GM23338 (cell line): ENCODE measurements around the gene LSM14A. TPM values are rescaled to one million over a fixed set of nuclear protein-coding genes. Genes with fewer than 3 reads are reported as not detected.

Experiments used
- ATAC-seq: fragments of 200-7000 bp; cut with Tn5 transposase; 3 replicates; pipeline ENCODE4 v1.9.1; 2020
- DNase-seq: peaks from one replicate; pipeline ENCODE4 v3.0.0-alpha.2; 2015; ENCODE audit warnings: low spot score
- H2AFZ ChIP-seq: fragments of 200-600 bp; sonication (generic); 2 replicates; pipeline ENCODE4 v1.8.0; 2016; ENCODE audit warnings: antibody characterized with exemption, mild to moderate bottlenecking, moderate library complexity
- H3F3A ChIP-seq: fragments of 200-600 bp; sonication (generic); replicated peaks from 2 replicates; pipeline ENCODE4 v1.8.0; 2017; ENCODE audit warnings: antibody characterized with exemption, mixed run types, low read depth
- H3K27ac ChIP-seq: fragments of 200-600 bp; sonication (generic); 2 replicates; pipeline ENCODE4 v1.6.1; 2016; ENCODE audit warnings: low read depth
- H3K27me3 ChIP-seq: fragments of 200-600 bp; sonication (generic); 2 replicates; pipeline ENCODE4 v1.8.0; 2016; ENCODE audit warnings: mild to moderate bottlenecking, mixed run types, moderate library complexity; ENCODE audit not compliant: insufficient read depth
- H3K36me3 ChIP-seq: fragments of 200-600 bp; sonication (generic); 2 replicates; pipeline ENCODE4 v1.8.0; 2016; ENCODE audit warnings: mild to moderate bottlenecking; ENCODE audit not compliant: insufficient read depth
- H3K4me1 ChIP-seq: fragments of 200-600 bp; sonication (generic); 2 replicates; pipeline ENCODE4 v1.8.0; 2016; ENCODE audit warnings: mild to moderate bottlenecking, moderate library complexity; ENCODE audit not compliant: insufficient read depth
- H3K4me2 ChIP-seq: fragments of 200-600 bp; sonication (generic); 2 replicates; pipeline ENCODE4 v1.7.1; 2017; ENCODE audit warnings: mixed run types
- H3K4me3 ChIP-seq: fragments of 200-600 bp; sonication (generic); 2 replicates; pipeline ENCODE4 v1.6.1; 2016; ENCODE audit warnings: mixed run types
- H3K79me2 ChIP-seq: fragments of 200-600 bp; sonication (generic); replicated peaks from 2 replicates; pipeline ENCODE4 v1.8.0; 2017; ENCODE audit warnings: mild to moderate bottlenecking; ENCODE audit not compliant: insufficient read depth
- H3K9me2 ChIP-seq: fragments of 200-600 bp; sonication (generic); 2 replicates; pipeline ENCODE4 v1.8.0; 2017; ENCODE audit not compliant: insufficient read depth
- H4K20me1 ChIP-seq: fragments of 200-600 bp; sonication (generic); replicated peaks from 2 replicates; pipeline ENCODE4 v1.8.0; 2017; ENCODE audit warnings: mild to moderate bottlenecking; ENCODE audit not compliant: insufficient read depth
- H3K27ac Mint-ChIP-seq: 2 replicates; pipeline ENCODE4 v1.8.0; 2020; ENCODE audit warnings: inconsistent platforms, mild to moderate bottlenecking, moderate library complexity, mixed read lengths
- H3K27me3 Mint-ChIP-seq: 3 replicates; pipeline ENCODE4 v1.8.0; 2022; ENCODE audit warnings: low read depth, mild to moderate bottlenecking, moderate library complexity, mixed read lengths, inconsistent platforms; ENCODE audit not compliant: insufficient read depth, poor library complexity
- H3K36me3 Mint-ChIP-seq: 3 replicates; pipeline ENCODE4 v1.8.0; 2021; ENCODE audit warnings: low read depth, mild to moderate bottlenecking, inconsistent platforms, moderate library complexity, mixed read lengths
- H3K4me1 Mint-ChIP-seq: 3 replicates; pipeline ENCODE4 v1.8.0; 2020; ENCODE audit warnings: mild to moderate bottlenecking, inconsistent platforms, mixed read lengths
- H3K4me3 Mint-ChIP-seq: 3 replicates; pipeline ENCODE4 v1.8.0; 2021; ENCODE audit warnings: moderate library complexity, mild to moderate bottlenecking, inconsistent platforms, mixed read lengths
- H3K9me3 Mint-ChIP-seq: 3 replicates; pipeline ENCODE4 v1.8.0; 2020; ENCODE audit warnings: moderate library complexity, mild to moderate bottlenecking, inconsistent platforms, mixed read lengths
- CREB1 ChIP-seq: fragments of 250-450 bp; sonication (Bioruptor Pico); IDR thresholded peaks from 2 replicates; pipeline ENCODE4 v1.5.0; 2020; ENCODE audit warnings: low read depth, mild to moderate bottlenecking, moderate library complexity
- CTCF ChIP-seq, 2 experiments: fragments of 200-600 bp in 1 of 2; sonication (generic) in 1 of 2; conservative IDR thresholded peaks; 2 replicates each; pipeline versions ENCODE4 v1.5.1 to v1.6.1; 2016 to 2017; ENCODE audit warnings: antibody characterized with exemption in 2 of 2, low read depth in 2 of 2, mild to moderate bottlenecking in 2 of 2, moderate library complexity in 1 of 2
- ETS1 ChIP-seq: IDR thresholded peaks from 2 replicates; pipeline ENCODE4 v1.6.1; 2016; ENCODE audit warnings: antibody characterized with exemption
- EZH2 ChIP-seq: fragments of 200-600 bp; sonication (generic); IDR thresholded peaks from one replicate; pipeline ENCODE4 v1.8.0; 2017; ENCODE audit warnings: antibody characterized with exemption, mild to moderate bottlenecking, low read depth; ENCODE audit not compliant: unreplicated experiment
- JUNB ChIP-seq: IDR thresholded peaks from one replicate; pipeline ENCODE4 v1.6.1; 2016; ENCODE audit warnings: antibody characterized with exemption; ENCODE audit not compliant: unreplicated experiment
- NANOG ChIP-seq: IDR thresholded peaks from 2 replicates; pipeline ENCODE4 v1.6.1; 2016; ENCODE audit warnings: antibody characterized with exemption, borderline replicate concordance
- POLR2AphosphoS5 ChIP-seq: IDR thresholded peaks from 2 replicates; pipeline ENCODE4 v1.6.1; 2016; ENCODE audit warnings: antibody characterized with exemption, low read depth
- REST ChIP-seq: IDR thresholded peaks from one replicate; pipeline ENCODE4 v1.6.1; 2018; ENCODE audit warnings: antibody characterized with exemption; ENCODE audit not compliant: unreplicated experiment
- STAT1 ChIP-seq: IDR thresholded peaks from one replicate; pipeline ENCODE4 v1.6.1; 2016; ENCODE audit warnings: antibody characterized with exemption; ENCODE audit not compliant: unreplicated experiment
- ZNF114 ChIP-seq: fragments of 250-450 bp; sonication (Bioruptor Pico); IDR thresholded peaks from 2 replicates; pipeline ENCODE4 v1.5.0; 2020; ENCODE audit warnings: mild to moderate bottlenecking, moderate library complexity
- ZNF331 ChIP-seq: fragments of 250-450 bp; sonication (Bioruptor Pico); IDR thresholded peaks from 2 replicates; pipeline ENCODE4 v1.5.0; 2020; ENCODE audit warnings: low read depth, mild to moderate bottlenecking, moderate library complexity
- polyA plus RNA-seq: library from polyadenylated mRNA; unstranded; fragments of >200 nt; fragmentation: Nextera tagmentation; extraction: Ambion mirVana; gene quantifications from 2 replicates; pipeline ENCODE4 v1.2.1, GENCODE V29; 2016
- total RNA-seq: library from RNA; depleted of rRNA; stranded (reverse); fragments of >200 nt; shearing (Covaris generic); gene quantifications from 2 replicates; pipeline ENCODE4 v1.2.3, GENCODE V29; 2014

The LSM14A gene
- total and polyA plus RNA-seq, 2 experiments from 2014 or later = 109 to 166 TPM

GRCh38 chr19:34228347-34228746 lies 56.0 kb downstream of the LSM14A start (continued):
- TF ChIP-seq REST = no peak
- no peak for TF ChIP-seq ETS1
- no peak for TF ChIP-seq NANOG
- TF ChIP-seq ZNF114 (CRISPR knock-in tag) = no peak
- no peak for TF ChIP-seq EZH2
- no peak for TF ChIP-seq CTCF (conservative IDR thresholded peaks at IDR 0.05; ENCODE audit: low read depth in 2 of 2)
- TF ChIP-seq POLR2AphosphoS5 = no peak

GRCh38 chr19:34228762-34229161 lies 56.5 kb downstream of the LSM14A start:
- Mint-ChIP-seq H3K36me3 (peaks cover 56% of the 10 kb centered on the region), H3K9me3 (no peaks in the 10 kb centered on the region), H3K4me3 (no peak overlapping the region), H3K27me3 (no peaks in the 10 kb centered on the region), H3K27ac (no peak overlapping the region), H3K4me1 (peaks cover 39% of the 10 kb centered on the region)
- Histone ChIP-seq H2AFZ (no peak overlapping the region), H3K4me3 (no peak overlapping the region), H3K27ac (no peak overlapping the region), H4K20me1 (no peaks in the 10 kb centered on the region; the same call in 1 of the 2 replicates), H3K4me2 (no peak overlapping the region), H3K79me2 (no peaks in the 10 kb centered on the region; the same call in 1 of the 2 replicates), H3K27me3 (no peaks in the 10 kb centered on the region), H3K9me2 (no peaks in the 10 kb centered on the region), H3F3A (peaks cover 22% of the 10 kb centered on the region), H3K36me3 (peaks cover 23% of the 10 kb centered on the region), H3K4me1 (peaks cover 26% of the 10 kb centered on the region)
- ATAC-seq = no peak
- DNase-seq = no peak
- TF ChIP-seq ZNF331 (CRISPR knock-in tag) (no peak), CTCF (conservative IDR thresholded peaks at IDR 0.05; ENCODE audit: low read depth in 2 of 2) (no peak), CREB1 (no peak), STAT1 (no peak), JUNB (no peak), ETS1 (no peak)
